AG04449 (cell line): ENCODE results near the gene RAD51B.

Experiments used
- CTCF ChIA-PET: fragments of 350-600 bp; formaldehyde crosslinking; extraction: SDS; loops from one replicate; lab custom pipeline; 2021; ENCODE audit warnings: antibody characterized with exemption; lab: Yijun Ruan, JAX
- POLR2A ChIA-PET: fragments of 400-600, 350-600 bp; formaldehyde crosslinking; extraction: SDS; loops from one replicate; lab custom pipeline; 2020; ENCODE audit warnings: antibody characterized with exemption, inconsistent platforms; lab: Yijun Ruan, JAX
- DNase-seq: peaks from one replicate; pipeline ENCODE4 v3.0.0-alpha.2; 2010; ENCODE audit warnings: low read depth, low spot score
- H3K4me3 ChIP-seq: 2 replicates; pipeline ENCODE4 v1.5.1; 2011; ENCODE audit warnings: low read depth, mild to moderate bottlenecking, control low read depth, low read length
- CTCF ChIP-seq: IDR thresholded peaks from one replicate; pipeline ENCODE4 v1.5.1; 2011; ENCODE audit warnings: mild to moderate bottlenecking, moderate library complexity, low read length, control low read depth, inconsistent platforms; ENCODE audit not compliant: insufficient read depth; ENCODE audit errors: missing control alignments

The RAD51B gene

GRCh38 chr14:67851785-67852410 lies 32.3 kb downstream of the RAD51B start:
- no peak for TF ChIP-seq CTCF
- ChIA-PET CTCF (no interaction called here), POLR2A (interaction anchor here (0.7 kb wide), 1 partner anchor 41 kb away, joined by 3 read pairs; no protein-coding TSS in a partner anchor)

GRCh38 chr14:67852926-67853604 lies 33.5 kb downstream of the RAD51B start:
- no peak for TF ChIP-seq CTCF
- ChIA-PET POLR2A (interaction anchor here (0.7 kb wide), 1 partner anchor 40 kb away, joined by 3 read pairs; no protein-coding TSS in a partner anchor), CTCF (no interaction called here)
- H3K4me3 ChIP-seq = no peak overlapping the region
- DNase-seq = no peak

More at GRCh38 chr14:67851785-67852410, 32.3 kb downstream of the RAD51B start:
- no peak for DNase-seq
- no peak overlapping the region for H3K4me3 ChIP-seq

- DNase-seq = no peak
- ChIA-PET CTCF (no interaction called here), POLR2A (no interaction called here)
- no peak for TF ChIP-seq CTCF
- H3K4me3 ChIP-seq = no peak overlapping the region
Measured at GRCh38 chr14:67853715-67854114, 34.1 kb downstream of the RAD51B start.

- DNase-seq = peak; percentile 19
- no peak overlapping the region for H3K4me3 ChIP-seq
- POLR2A ChIA-PET = no interaction called here
- CTCF ChIA-PET = interaction anchor here (1.0 to 2.3 kb wide), 2 partner anchors 19 to 28 kb away, joined by 3 to 7 read pairs; no protein-coding TSS in a partner anchor
- no peak for TF ChIP-seq CTCF
Measured at GRCh38 chr14:67856827-67857226, 37.2 kb downstream of the RAD51B start.

- no peak overlapping the region for H3K4me3 ChIP-seq
- no peak for TF ChIP-seq CTCF
- ChIA-PET CTCF (interaction anchor here (1.0 to 2.3 kb wide), 3 partner anchors 20 to 27 kb away, joined by 3 to 7 read pairs (median 3); no protein-coding TSS in a partner anchor), POLR2A (no interaction called here)
- DNase-seq = no peak
Measured at GRCh38 chr14:67857778-67858350, 38.3 kb downstream of the RAD51B start.

GRCh38 chr14:67859169-67859749 lies 39.7 kb downstream of the RAD51B start:
- no peak overlapping the region for H3K4me3 ChIP-seq
- CTCF ChIA-PET = interaction anchor here (1.0 kb wide), 1 partner anchor 24 kb away, joined by 3 read pairs; no protein-coding TSS in a partner anchor
- POLR2A ChIA-PET = no interaction called here
- no peak for DNase-seq
- TF ChIP-seq CTCF = no peak
